Choroid plexus epithelial cell (primary cell): ENCODE results near the gene EVL.

Source experiments
- DNase-seq: peaks from one replicate; pipeline ENCODE4 v3.0.0-alpha.2; 2010; ENCODE audit warnings: low read depth
- H3K4me3 ChIP-seq: 2 replicates; pipeline ENCODE4 v1.5.1; 2011; ENCODE audit warnings: low read depth, mild to moderate bottlenecking, control low read depth, low read length, moderate library complexity
- CTCF ChIP-seq: conservative IDR thresholded peaks from 2 replicates; pipeline ENCODE4 v1.5.1; 2011; ENCODE audit warnings: low read depth, mild to moderate bottlenecking, control low read depth, inconsistent platforms, low read length, moderate library complexity

EVL gene

GRCh38 chr14:100037353-100037752 lies 27.9 kb upstream of the EVL start:
- no peak overlapping the region for H3K4me3 ChIP-seq
- DNase-seq, result peak; percentile 84

GRCh38 chr14:100038065-100038464 lies 27.2 kb upstream of the EVL start:
- DNase-seq, result no peak
- TF ChIP-seq CTCF, result no peak
- H3K4me3 ChIP-seq, result no peak overlapping the region

More at GRCh38 chr14:100037353-100037752, 27.9 kb upstream of the EVL start:
- no peak for TF ChIP-seq CTCF

- no peak for TF ChIP-seq CTCF
- no peak overlapping the region for H3K4me3 ChIP-seq
Observed at GRCh38 chr14:100039903-100040302, 25.3 kb upstream of the EVL start.

GRCh38 chr14:100041271-100041670 lies 24.0 kb upstream of the EVL start:
- DNase-seq, result no peak
- TF ChIP-seq CTCF, result no peak
- H3K4me3 ChIP-seq, result no peak overlapping the region

More at GRCh38 chr14:100039903-100040302, 25.3 kb upstream of the EVL start:
- DNase-seq, result no peak

GRCh38 chr14:100042286-100042685 lies 22.9 kb upstream of the EVL start:
- H3K4me3 ChIP-seq, result no peak overlapping the region
- DNase-seq, result no peak
- no peak for TF ChIP-seq CTCF

- no peak for DNase-seq
- no peak for TF ChIP-seq CTCF
- no peak overlapping the region for H3K4me3 ChIP-seq
Observed at GRCh38 chr14:100045642-100046344, 19.4 kb upstream of the EVL start.

- TF ChIP-seq CTCF, result no peak
- DNase-seq, result no peak
- no peak overlapping the region for H3K4me3 ChIP-seq
Observed at GRCh38 chr14:100047600-100047999, 17.6 kb upstream of the EVL start.
